K562 (cell line): ENCODE measurements around the gene DNAJB6. TPM values are rescaled to one million over a fixed set of nuclear protein-coding genes. Genes with fewer than 3 reads are reported as not detected.

ENCODE experiments used
- ATF4 ChIP-seq: fragments of 450-650 bp; formaldehyde crosslinking; IDR thresholded peaks from 2 replicates; pipeline ENCODE4 v1.4.0; 2022; ENCODE audit warnings: mild to moderate bottlenecking, moderate library complexity
- ATF7 ChIP-seq: fragments of 450-650 bp; IDR thresholded peaks from 2 replicates; pipeline ENCODE4 v1.7.1; 2014; ENCODE audit warnings: mild to moderate bottlenecking, moderate library complexity
- BRD9 ChIP-seq: fragments of 450-650 bp; IDR thresholded peaks from 2 replicates; pipeline ENCODE4 v1.6.1; 2018; ENCODE audit warnings: low read depth; ENCODE audit not compliant: partially characterized antibody
- CBFA2T3 ChIP-seq: fragments of 450-650 bp; IDR thresholded peaks from 2 replicates; pipeline ENCODE4 v1.6.1; 2017
- CLOCK ChIP-seq: fragments of 250-450 bp; sonication (Bioruptor Pico); IDR thresholded peaks from 2 replicates; pipeline ENCODE4 v1.4.0; 2020; ENCODE audit warnings: mild to moderate bottlenecking, moderate library complexity, borderline replicate concordance
- ELK3 ChIP-seq: fragments of 450-650 bp; formaldehyde crosslinking; IDR thresholded peaks from 2 replicates; pipeline ENCODE4 v1.4.0; 2020; ENCODE audit warnings: mild to moderate bottlenecking
- HSF4 ChIP-seq: fragments of 250-450 bp; sonication (Bioruptor Pico); IDR thresholded peaks from 2 replicates; pipeline ENCODE4 v2.1.2; 2022; ENCODE audit warnings: mild to moderate bottlenecking, moderate library complexity, borderline replicate concordance
- KDM2B ChIP-seq: fragments of 250-450 bp; sonication (Bioruptor Pico); IDR thresholded peaks from 2 replicates; pipeline ENCODE4 v1.8.0; 2021; ENCODE audit warnings: mild to moderate bottlenecking, moderate library complexity
- KLF10 ChIP-seq: fragments of 250-450 bp; sonication (Bioruptor Pico); IDR thresholded peaks from 2 replicates; pipeline ENCODE4 v1.6.1; 2021; ENCODE audit warnings: matching md5 sums
- MCM2 ChIP-seq: fragments of 450-650 bp; IDR thresholded peaks from 2 replicates; pipeline ENCODE4 v1.6.1; 2017; ENCODE audit warnings: low read depth, mild to moderate bottlenecking
- NFATC3 ChIP-seq: fragments of 450-650 bp; IDR thresholded peaks from 2 replicates; pipeline ENCODE4 v1.6.1; 2017; ENCODE audit warnings: mild to moderate bottlenecking
- NFE2L1 ChIP-seq: fragments of 450-650 bp; IDR thresholded peaks from 2 replicates; pipeline ENCODE4 v1.6.1; 2016; ENCODE audit warnings: missing genetic modification characterization, low read depth, mild to moderate bottlenecking, missing compliant biosample characterization, moderate library complexity, borderline replicate concordance
- RBFOX2 ChIP-seq: fragments of 200-400 bp; formaldehyde crosslinking; IDR thresholded peaks from 2 replicates; pipeline ENCODE4 v1.6.1; 2017; ENCODE audit warnings: low read depth, mild to moderate bottlenecking, low read length, moderate library complexity
- RUNX1 ChIP-seq: sonication (generic); IDR thresholded peaks from 2 replicates; pipeline ENCODE4 v1.6.1; 2016; ENCODE audit warnings: antibody characterized with exemption, low read depth
- SAFB ChIP-seq: fragments of 200-400 bp; formaldehyde crosslinking; IDR thresholded peaks from 2 replicates; pipeline ENCODE4 v1.6.1; 2017; ENCODE audit warnings: low read depth, low read length, borderline replicate concordance
- SETDB1 ChIP-seq: IDR thresholded peaks from one replicate; pipeline ENCODE4 v1.6.1; 2012; ENCODE audit warnings: low read length, control low read depth, inconsistent platforms
- SMAD3 ChIP-seq: fragments of 450-650 bp; formaldehyde crosslinking; conservative IDR thresholded peaks from 2 replicates; pipeline ENCODE4 v1.4.0; 2020; ENCODE audit warnings: mild to moderate bottlenecking
- SMARCA4 ChIP-seq: fragments of 450-650 bp; IDR thresholded peaks from 2 replicates; pipeline ENCODE4 v1.6.1; 2016
- TRIM24 ChIP-seq, 2 experiments: fragments of 450-650 bp; IDR thresholded peaks; 2 replicates each; pipeline ENCODE4 v1.6.1; 2016
- ZNF143 ChIP-seq: sonication (generic); formaldehyde crosslinking; IDR thresholded peaks from 2 replicates; pipeline ENCODE4 v1.9.0; 2022; ENCODE audit warnings: mild to moderate bottlenecking, missing genetic modification reagents
- ZNF217 ChIP-seq: sonication (generic); formaldehyde crosslinking; IDR thresholded peaks from 2 replicates; pipeline ENCODE4 v1.8.0; 2022; ENCODE audit warnings: mild to moderate bottlenecking, missing genetic modification reagents
- ZNF41 ChIP-seq: fragments of 250-450 bp; sonication (Bioruptor Pico); conservative IDR thresholded peaks from 2 replicates; pipeline ENCODE4 v1.4.0; 2020; ENCODE audit warnings: mild to moderate bottlenecking
- ZNF57 ChIP-seq: fragments of 450-650 bp; formaldehyde crosslinking; IDR thresholded peaks from 2 replicates; pipeline ENCODE4 v1.4.0; 2020; ENCODE audit warnings: mild to moderate bottlenecking, moderate library complexity
- ZNF75A ChIP-seq: fragments of 450-650 bp; formaldehyde crosslinking; IDR thresholded peaks from 2 replicates; pipeline ENCODE4 v1.4.0; 2020; ENCODE audit warnings: mild to moderate bottlenecking
- polyA plus RNA-seq, 8 experiments: library from polyadenylated mRNA; depleted of rRNA in 4 of 8; stranded (reverse) in 5 of 8; unstranded in 3 of 8; fragments of >200 nt; fragmentation: Nextera tagmentation in 2 of 8; fragmentation: Illumina TruSeq in 1 of 8; extraction: Ambion mirVana in 2 of 8; extraction: Trizol in 1 of 8; gene quantifications; 2 replicates each; pipeline versions ENCODE4 v1.2.1 to v1.2.3, GENCODE V29; 2011 to 2014; ENCODE audit warnings: inconsistent platforms in 1 of 8, missing spikeins in 1 of 8
- total RNA-seq, 7 experiments: library from RNA; depleted of rRNA in 6 of 7; stranded (reverse); fragments of >200 nt in 6 of 7; fragmentation: Illumina TruSeq in 2 of 7; extraction: Trizol in 2 of 7; gene quantifications; 2 replicates each; pipeline versions ENCODE4 v1.2.1 to v1.2.3, GENCODE V29; 2011 to 2021; ENCODE audit warnings: low replicate concordance in 1 of 7
- TF ChIP-seq, protein P1 (sequence below): sonication (generic); formaldehyde crosslinking; IDR thresholded peaks from 2 replicates; pipeline ENCODE4 v1.8.1; 2023; ENCODE audit warnings: mild to moderate bottlenecking, missing genetic modification reagents

DNAJB6 gene
- total and polyA plus RNA-seq, 9 of the 15 experiments (the other 6 are each of a cell fraction or from before 2014, with no cell fraction given) = 84.5 to 158 (median 135) TPM

DNA sequence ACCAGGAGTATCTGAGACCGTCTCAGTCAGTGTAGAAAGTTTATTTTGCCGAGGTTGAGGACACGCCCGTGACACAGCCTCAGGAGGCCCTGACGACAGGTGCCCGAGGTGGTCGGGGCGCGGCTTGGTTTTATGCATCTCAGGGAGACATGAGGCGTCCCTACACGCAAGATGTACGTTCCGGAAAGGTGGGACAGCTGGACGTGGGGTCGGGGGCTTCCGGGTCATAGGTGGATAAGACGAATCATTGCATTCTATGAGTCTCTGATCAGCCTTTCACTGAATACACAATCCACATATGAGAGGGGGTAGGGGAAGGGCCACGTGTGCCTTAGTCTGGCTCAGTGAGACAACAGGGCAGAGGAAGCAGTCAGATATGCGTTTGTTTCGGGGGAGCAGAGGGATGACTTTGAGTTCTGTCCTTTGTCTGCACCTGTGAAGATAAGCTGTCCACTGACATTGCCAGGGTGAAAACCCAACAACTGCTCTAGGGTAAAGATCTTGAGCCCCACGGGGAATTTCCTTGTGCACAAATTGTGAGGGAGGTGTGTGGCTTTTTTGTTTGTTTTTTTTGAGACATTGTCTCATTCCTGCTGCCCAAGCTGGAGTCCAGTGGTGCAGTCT is 66.2 kb downstream of the DNAJB6 start (continued):
- TF ChIP-seq CBFA2T3 = peak; percentile 94
- TF ChIP-seq KLF10 (CRISPR knock-in tag) = no peak
- TF ChIP-seq RUNX1 = no peak; the same call in 1 of the 2 replicates
- no peak for TF ChIP-seq ZNF41 (CRISPR knock-in tag)
- TF ChIP-seq MCM2 = no peak
- TF ChIP-seq KDM2B (CRISPR knock-in tag) = no peak
- TF ChIP-seq, protein P1, sequence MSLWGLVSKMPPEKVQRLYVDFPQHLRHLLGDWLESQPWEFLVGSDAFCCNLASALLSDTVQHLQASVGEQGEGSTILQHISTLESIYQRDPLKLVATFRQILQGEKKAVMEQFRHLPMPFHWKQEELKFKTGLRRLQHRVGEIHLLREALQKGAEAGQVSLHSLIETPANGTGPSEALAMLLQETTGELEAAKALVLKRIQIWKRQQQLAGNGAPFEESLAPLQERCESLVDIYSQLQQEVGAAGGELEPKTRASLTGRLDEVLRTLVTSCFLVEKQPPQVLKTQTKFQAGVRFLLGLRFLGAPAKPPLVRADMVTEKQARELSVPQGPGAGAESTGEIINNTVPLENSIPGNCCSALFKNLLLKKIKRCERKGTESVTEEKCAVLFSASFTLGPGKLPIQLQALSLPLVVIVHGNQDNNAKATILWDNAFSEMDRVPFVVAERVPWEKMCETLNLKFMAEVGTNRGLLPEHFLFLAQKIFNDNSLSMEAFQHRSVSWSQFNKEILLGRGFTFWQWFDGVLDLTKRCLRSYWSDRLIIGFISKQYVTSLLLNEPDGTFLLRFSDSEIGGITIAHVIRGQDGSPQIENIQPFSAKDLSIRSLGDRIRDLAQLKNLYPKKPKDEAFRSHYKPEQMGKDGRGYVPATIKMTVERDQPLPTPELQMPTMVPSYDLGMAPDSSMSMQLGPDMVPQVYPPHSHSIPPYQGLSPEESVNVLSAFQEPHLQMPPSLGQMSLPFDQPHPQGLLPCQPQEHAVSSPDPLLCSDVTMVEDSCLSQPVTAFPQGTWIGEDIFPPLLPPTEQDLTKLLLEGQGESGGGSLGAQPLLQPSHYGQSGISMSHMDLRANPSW (CRISPR knock-in tag) = 0 out of 2 replicates have a peak, but pooled peaks have one; percentile 28
- TF ChIP-seq ELK3 = no peak
- no peak for TF ChIP-seq ZNF143 (CRISPR knock-in tag)
- no peak for TF ChIP-seq ATF4 (CRISPR knock-in tag)
- TF ChIP-seq ZNF75A (CRISPR knock-in tag) = no peak
- no peak for TF ChIP-seq SETDB1
- TF ChIP-seq TRIM24 (IDR thresholded peaks at IDR 0.05) = peak; percentile 77 to 85
- TF ChIP-seq SMARCA4 = 0 out of 2 replicates have a peak, but pooled peaks have one; percentile 58
- TF ChIP-seq SMAD3 (CRISPR knock-in tag) = no peak
- TF ChIP-seq ATF7 = peak; percentile 38; the same call in 1 of the 2 replicates
- no peak for TF ChIP-seq NFE2L1 (tag)
- TF ChIP-seq SAFB = no peak
- no peak for TF ChIP-seq HSF4 (CRISPR knock-in tag)
- TF ChIP-seq RBFOX2 = no peak
- no peak for TF ChIP-seq ZNF217
- TF ChIP-seq CLOCK (CRISPR knock-in tag) = no peak
- no peak for TF ChIP-seq BRD9
- no peak for TF ChIP-seq ZNF57 (CRISPR knock-in tag)
- TF ChIP-seq NFATC3 = no peak
